Measurements from ENCODE around the gene SSH2. TPM values are rescaled to one million over a fixed set of nuclear protein-coding genes. Genes with fewer than 3 reads are reported as not detected.

Gene SSH2
- total and polyA plus RNA-seq, 7 donors = 18.3 to 35.1 (median 26.5) TPM

- intact Hi-C loops (cut with DNase I) = loop anchor here (1.0 to 2.0 kb wide), 2 partner anchors 124 to 285 kb away; no protein-coding TSS in a partner anchor
Measured at GRCh38 chr17:29807520-29808361, 122.3 kb downstream of the SSH2 start.

DNA sequence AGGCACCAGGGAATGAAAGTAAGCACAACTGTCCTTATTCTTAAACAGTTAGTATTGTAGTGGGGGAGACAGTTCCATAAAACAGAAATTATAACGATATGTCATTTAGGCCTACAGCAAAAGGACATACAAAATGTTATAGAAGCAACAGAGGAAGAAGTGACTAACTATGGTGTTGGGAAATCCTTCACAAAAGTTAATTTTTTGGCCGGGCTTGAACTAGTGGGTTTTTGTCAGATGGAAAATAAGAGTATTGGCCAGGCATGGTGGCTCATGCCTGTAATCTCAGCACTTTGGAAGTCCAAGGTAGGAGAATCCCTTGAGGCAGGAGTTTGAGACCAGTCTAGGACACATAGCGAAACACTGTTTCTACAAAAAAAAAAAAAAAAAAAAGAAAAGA lies 127.8 kb downstream of the SSH2 start:
- WGBS, 2 donors = 96 to 98% methylated on average over 3 of the region's 3 CpGs
- Histone ChIP-seq H3K4me1 (no peaks in the 10 kb centered on the region), H3K36me3 (no peaks in the 10 kb centered on the region), H3K9me3 (no peaks in the 10 kb centered on the region), H3K4me3 (no peak overlapping the region), H3K27ac (no peak overlapping the region), H3K27me3 (no peaks in the 10 kb centered on the region)
- TF ChIP-seq POLR2AphosphoS5 (IDR thresholded peaks at IDR 0.05) (no peak), POLR2A (IDR thresholded peaks at IDR 0.05) (no peak), CTCF (IDR thresholded peaks at IDR 0.05) (no peak), EP300 (IDR thresholded peaks at IDR 0.05) (no peak)
- intact Hi-C loops (cut with DNase I) = no loop called here
- DNase-seq = no peak

More at GRCh38 chr17:29807520-29808361, 122.3 kb downstream of the SSH2 start:
- Histone ChIP-seq H3K4me1 (peaks cover 0 to 3% (median 0%) of the 10 kb centered on the region in 4 donors), H3K9me3 (no peaks in the 10 kb centered on the region), H3K4me3 (no peak overlapping the region), H3K36me3 (no peaks in the 10 kb centered on the region), H3K27ac (no peak overlapping the region), H3K27me3 (no peaks in the 10 kb centered on the region)
- 69 to 72% methylated on average over 14 of the region's 14 CpGs for WGBS, 2 donors
- TF ChIP-seq CTCF (IDR thresholded peaks at IDR 0.05) = peak in 3 of 4 experiments; percentile 48 to 69 (median 67)
- TF ChIP-seq POLR2A (IDR thresholded peaks at IDR 0.05) = no peak
- DNase-seq = no peak

DNA sequence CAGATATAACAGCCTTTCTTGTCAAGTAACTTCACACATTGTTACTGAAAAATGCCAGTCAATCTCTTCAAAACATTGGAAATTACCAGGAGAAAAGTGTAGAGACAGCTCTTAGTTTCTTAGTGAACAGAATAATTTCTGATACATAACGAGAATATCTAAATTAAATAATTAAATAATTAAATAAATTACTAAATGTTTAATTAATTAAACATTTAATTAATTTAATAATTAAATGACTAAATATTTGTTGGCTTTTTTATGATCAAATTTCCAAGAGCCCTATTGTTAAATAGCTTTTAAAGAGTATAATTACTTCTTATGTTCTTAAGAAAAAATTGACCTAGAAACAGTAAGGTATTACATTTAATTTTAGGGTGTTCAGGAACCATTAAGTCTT lies 129.6 kb downstream of the SSH2 start:
- TF ChIP-seq POLR2A (IDR thresholded peaks at IDR 0.05) (no peak), EP300 (IDR thresholded peaks at IDR 0.05) (no peak), CTCF (IDR thresholded peaks at IDR 0.05) (no peak), POLR2AphosphoS5 (IDR thresholded peaks at IDR 0.05) (no peak)
- intact Hi-C loops (cut with DNase I) = no loop called here
- WGBS, 2 donors = 94 to 98% methylated on average over 1 of the region's 1 CpG

DNA sequence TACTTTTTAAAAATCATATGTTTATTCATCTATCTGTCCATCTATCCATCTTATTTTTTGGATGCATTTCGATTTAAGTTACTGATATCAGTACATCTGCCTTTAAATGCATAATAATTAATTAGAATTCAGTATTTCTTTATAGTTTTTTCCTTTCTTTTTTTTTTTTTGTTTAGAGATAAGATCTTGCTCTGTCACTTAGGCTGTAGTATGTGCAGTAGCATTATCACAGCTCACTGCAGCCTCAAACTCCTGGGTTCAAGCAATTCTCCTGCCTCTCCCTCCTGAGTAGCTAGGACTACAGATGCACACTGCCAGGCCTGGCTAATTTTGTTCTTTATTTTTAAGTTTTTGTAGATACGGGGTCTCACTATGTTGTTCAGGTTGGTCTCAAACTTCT lies 133.4 kb downstream of the SSH2 start:
- Histone ChIP-seq H3K9me3 (no peaks in the 10 kb centered on the region), H3K4me1 (no peaks in the 10 kb centered on the region), H3K4me3 (no peak overlapping the region), H3K27ac (no peak overlapping the region), H3K27me3 (no peaks in the 10 kb centered on the region), H3K36me3 (no peaks in the 10 kb centered on the region)
- WGBS, 2 donors = 96% methylated on average over 2 of the region's 2 CpGs
- intact Hi-C loops (cut with DNase I) = no loop called here
- TF ChIP-seq POLR2AphosphoS5 (IDR thresholded peaks at IDR 0.05) (no peak), POLR2A (IDR thresholded peaks at IDR 0.05) (no peak), CTCF (IDR thresholded peaks at IDR 0.05) (no peak), EP300 (IDR thresholded peaks at IDR 0.05) (no peak)
- DNase-seq = no peak

More for the DNA sequence above, 129.6 kb downstream of the SSH2 start:
- no peak for DNase-seq
- H3K27me3 ChIP-seq = no peaks in the 10 kb centered on the region
- no peaks in the 10 kb centered on the region for H3K9me3 ChIP-seq
- H3K4me3 ChIP-seq = no peak overlapping the region
- H3K36me3 ChIP-seq = no peaks in the 10 kb centered on the region
- H3K27ac ChIP-seq = no peak overlapping the region
- no peaks in the 10 kb centered on the region for H3K4me1 ChIP-seq
